Cardiac muscle cell (in vitro differentiated cells and primary cell): ENCODE data around the gene PPP1R9A. TPM values are rescaled to one million over a fixed set of nuclear protein-coding genes. Genes with fewer than 3 reads are reported as not detected.

ENCODE experiments used
- DNase-seq, 2 donors: peaks; one replicate each; pipeline versions ENCODE4 v3.0.0 to v3.0.0-alpha.2; 2010 to 2017; ENCODE audit warnings: low read depth in 1 of 2, low spot score in 1 of 2
- H3K27ac ChIP-seq: fragments of 200-600 bp; sonication (generic); 2 replicates; pipeline ENCODE4 v1.5.1; 2016
- H3K27me3 ChIP-seq: fragments of 200-600 bp; sonication (generic); 2 replicates; pipeline ENCODE4 v1.6.0; 2016; ENCODE audit warnings: control low read depth
- H3K36me3 ChIP-seq: fragments of 200-600 bp; sonication (generic); 2 replicates; pipeline ENCODE4 v1.5.1; 2016; ENCODE audit warnings: control low read depth
- H3K4me1 ChIP-seq: fragments of 200-600 bp; sonication (generic); 2 replicates; pipeline ENCODE4 v1.8.1; 2017; ENCODE audit warnings: low read depth, mild to moderate bottlenecking, mixed run types
- H3K4me3 ChIP-seq: fragments of 200-600 bp; sonication (generic); 2 replicates; pipeline ENCODE4 v1.5.1; 2016; ENCODE audit warnings: mild to moderate bottlenecking
- H3K9me3 ChIP-seq: fragments of 200-600 bp; sonication (generic); 2 replicates; pipeline ENCODE4 v1.5.1; 2017; ENCODE audit warnings: low read depth, mild to moderate bottlenecking, control low read depth
- polyA plus RNA-seq: library from polyadenylated mRNA; unstranded; fragments of >200 nt; fragmentation: Nextera tagmentation; extraction: Ambion mirVana; gene quantifications from 2 replicates; pipeline ENCODE4 v1.2.1, GENCODE V29; 2016
- total RNA-seq: library from RNA; depleted of rRNA; stranded (reverse); fragments of >200 nt; gene quantifications from 2 replicates; pipeline ENCODE4 v1.2.3, GENCODE V29; 2016
- TF ChIP-seq, protein P1 (sequence below): IDR thresholded peaks from 2 replicates; pipeline ENCODE4 v1.5.1; 2012; ENCODE audit warnings: low read depth, mild to moderate bottlenecking, low read length

Gene PPP1R9A
- total and polyA plus RNA-seq, 2 experiments from 2014 or later, result 21.4 to 41.5 TPM

DNA sequence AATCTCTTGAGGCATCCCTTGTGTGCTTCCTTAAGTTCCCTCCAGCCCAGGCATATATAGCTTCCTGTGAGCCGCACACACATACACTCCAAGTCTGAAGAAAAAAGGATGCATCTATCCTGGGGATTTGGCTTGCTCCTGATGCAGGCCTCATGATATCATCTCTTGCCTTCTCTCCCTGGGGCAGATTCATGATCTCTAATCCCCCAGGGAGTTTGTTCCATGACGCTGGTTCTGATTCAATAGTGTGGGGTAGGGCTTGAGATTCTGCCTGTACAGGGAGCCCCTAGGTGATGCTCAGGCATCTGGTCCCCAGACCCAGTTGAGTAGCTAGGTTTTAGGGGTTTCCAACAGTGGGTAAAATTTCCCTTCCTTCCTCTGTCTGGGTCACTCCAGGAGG lies 415.5 kb downstream of the PPP1R9A start:
- H3K27ac ChIP-seq, result no peak overlapping the region
- H3K27me3 ChIP-seq, result peaks cover 21% of the 10 kb centered on the region
- TF ChIP-seq, protein P1, sequence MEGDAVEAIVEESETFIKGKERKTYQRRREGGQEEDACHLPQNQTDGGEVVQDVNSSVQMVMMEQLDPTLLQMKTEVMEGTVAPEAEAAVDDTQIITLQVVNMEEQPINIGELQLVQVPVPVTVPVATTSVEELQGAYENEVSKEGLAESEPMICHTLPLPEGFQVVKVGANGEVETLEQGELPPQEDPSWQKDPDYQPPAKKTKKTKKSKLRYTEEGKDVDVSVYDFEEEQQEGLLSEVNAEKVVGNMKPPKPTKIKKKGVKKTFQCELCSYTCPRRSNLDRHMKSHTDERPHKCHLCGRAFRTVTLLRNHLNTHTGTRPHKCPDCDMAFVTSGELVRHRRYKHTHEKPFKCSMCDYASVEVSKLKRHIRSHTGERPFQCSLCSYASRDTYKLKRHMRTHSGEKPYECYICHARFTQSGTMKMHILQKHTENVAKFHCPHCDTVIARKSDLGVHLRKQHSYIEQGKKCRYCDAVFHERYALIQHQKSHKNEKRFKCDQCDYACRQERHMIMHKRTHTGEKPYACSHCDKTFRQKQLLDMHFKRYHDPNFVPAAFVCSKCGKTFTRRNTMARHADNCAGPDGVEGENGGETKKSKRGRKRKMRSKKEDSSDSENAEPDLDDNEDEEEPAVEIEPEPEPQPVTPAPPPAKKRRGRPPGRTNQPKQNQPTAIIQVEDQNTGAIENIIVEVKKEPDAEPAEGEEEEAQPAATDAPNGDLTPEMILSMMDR, result no peak
- no peaks in the 10 kb centered on the region for H3K36me3 ChIP-seq
- DNase-seq, result no peak
- H3K4me1 ChIP-seq, result no peaks in the 10 kb centered on the region
- H3K9me3 ChIP-seq, result no peaks in the 10 kb centered on the region
- no peak overlapping the region for H3K4me3 ChIP-seq

DNA sequence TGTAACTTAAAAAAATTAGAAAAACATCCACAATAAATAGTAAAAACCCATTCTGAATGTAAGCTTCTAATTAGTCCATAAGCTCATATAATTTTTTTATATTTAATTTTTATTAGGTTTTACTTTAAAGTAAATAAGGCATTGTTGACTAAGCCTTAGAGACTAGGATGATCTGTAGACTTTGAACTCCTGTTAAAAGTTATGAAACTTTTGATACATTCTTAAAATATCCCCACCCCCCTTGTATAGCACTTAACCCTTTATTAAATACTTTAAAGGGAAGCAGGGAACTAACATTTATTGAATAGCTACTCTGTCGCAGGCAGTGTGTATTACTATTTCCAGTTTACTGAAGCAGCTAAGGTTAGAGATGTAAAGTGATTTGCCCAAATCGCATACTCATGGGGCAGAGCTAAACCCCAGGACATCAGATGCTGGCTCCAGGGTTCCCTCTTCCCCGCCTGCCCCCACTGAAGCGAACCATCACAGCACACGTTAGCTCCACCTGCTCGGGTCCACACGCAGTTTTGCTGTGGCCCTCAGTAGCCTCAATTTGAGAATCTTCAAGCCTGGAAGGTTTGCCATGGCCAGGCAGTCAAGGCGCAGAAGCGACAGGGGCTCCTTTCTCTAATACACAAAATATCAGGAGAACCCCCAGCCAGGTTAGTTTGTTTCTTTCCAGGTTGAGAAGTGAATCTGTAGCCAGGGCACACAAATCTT lies 416.2 kb downstream of the PPP1R9A start:
- Histone ChIP-seq H3K4me3 (no peak overlapping the region), H3K36me3 (no peaks in the 10 kb centered on the region), H3K9me3 (no peaks in the 10 kb centered on the region), H3K27me3 (peaks cover 21% of the 10 kb centered on the region), H3K4me1 (no peaks in the 10 kb centered on the region), H3K27ac (no peak overlapping the region)
- DNase-seq, result no peak
- TF ChIP-seq, protein P1, result no peak

DNA sequence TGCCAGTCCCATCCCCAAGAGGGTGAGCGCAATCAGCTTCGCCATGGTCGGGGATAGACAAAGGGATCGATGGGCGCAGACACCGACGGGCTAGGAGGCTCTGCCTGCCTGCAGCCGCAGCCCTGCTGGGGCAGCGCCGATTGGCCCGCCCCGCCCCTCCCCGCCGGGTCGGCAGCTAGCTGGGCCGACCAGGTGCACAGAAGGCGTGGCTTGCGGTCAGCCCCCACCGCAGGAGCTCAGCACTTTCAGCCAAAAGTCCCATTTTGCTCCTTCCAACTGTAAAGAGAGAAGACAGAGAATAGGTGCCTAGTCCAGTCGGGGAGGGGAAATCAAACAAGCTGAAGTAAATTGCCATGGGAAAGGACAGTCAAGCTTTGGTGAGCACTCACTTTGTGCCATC lies 417.0 kb downstream of the PPP1R9A start, which contains the start of gene PON1:
Gene PON1 (minus strand): TSS at position 102 of the 400 bp plus-strand sequence. CDS start 57 bp downstream, at position 45.
- Histone ChIP-seq H3K27ac (no peak within 1 kb of the TSS), H3K4me3 (no peak within 1 kb of the TSS), H3K36me3 (no peaks in the 10 kb centered on the region), H3K4me1 (no peaks in the 10 kb centered on the region), H3K9me3 (no peaks in the 10 kb centered on the region), H3K27me3 (peaks cover 21% of the 10 kb centered on the region)
- DNase-seq, result no peak
- TF ChIP-seq, protein P1, result no peak

DNA sequence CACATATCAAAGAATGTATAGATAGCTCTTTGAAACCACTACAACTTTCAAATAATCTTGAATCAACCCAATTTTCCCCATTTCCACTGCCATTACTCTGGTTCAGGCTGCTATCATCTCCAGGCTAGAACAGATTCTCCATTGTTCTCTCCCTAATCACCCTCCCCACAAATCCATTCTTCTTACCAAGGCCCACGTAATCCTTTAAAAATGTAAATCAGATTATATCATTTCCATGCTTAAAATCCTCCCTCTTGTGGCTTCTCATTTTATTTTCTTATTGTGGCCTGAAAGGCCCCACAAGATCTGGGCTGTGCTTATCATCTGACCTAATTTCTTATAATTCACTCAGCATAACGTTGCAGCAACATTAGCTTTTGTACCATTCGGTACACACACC lies 420.0 kb downstream of the PPP1R9A start:
- Histone ChIP-seq H3K36me3 (no peaks in the 10 kb centered on the region), H3K27me3 (peaks cover 21% of the 10 kb centered on the region), H3K9me3 (no peaks in the 10 kb centered on the region), H3K27ac (no peak overlapping the region), H3K4me3 (no peak overlapping the region), H3K4me1 (no peaks in the 10 kb centered on the region)
- DNase-seq, result peak in 1 of 2 donors; percentile 72
- TF ChIP-seq, protein P1, result no peak

DNA sequence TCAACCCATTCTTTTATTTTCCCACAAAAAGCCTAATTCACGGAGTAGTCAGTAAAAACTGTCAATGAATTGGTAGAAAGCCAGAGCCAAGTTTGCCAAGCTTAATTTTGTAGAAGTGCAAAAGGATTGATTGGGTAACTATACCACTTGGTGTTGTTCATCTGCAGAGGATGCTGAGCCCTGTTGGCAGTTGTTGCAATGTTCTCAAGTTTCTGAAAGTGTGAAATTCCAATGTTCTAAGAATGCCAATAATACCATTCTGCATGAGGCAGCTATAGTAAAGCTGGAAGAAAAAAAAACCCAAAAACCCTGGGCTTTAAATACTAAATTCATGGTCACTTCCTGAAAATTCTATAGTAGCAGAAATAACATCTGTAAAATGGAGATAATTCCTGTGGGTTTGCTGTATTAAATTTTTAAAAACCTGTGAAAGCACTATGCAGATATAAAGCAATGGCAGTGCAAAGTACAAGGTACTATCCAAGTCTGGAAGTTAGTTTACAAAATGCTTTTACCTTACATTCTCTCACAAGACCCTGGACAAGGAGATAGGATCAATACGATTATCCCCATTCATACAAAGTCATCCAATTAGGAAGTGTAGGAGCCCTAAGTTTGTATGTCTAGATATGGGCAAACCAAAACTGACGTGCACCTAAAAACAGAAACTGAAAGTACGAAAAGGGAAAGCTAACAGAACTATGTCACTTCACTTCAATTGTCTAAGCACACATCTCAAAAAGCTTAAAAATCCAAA lies 423.0 kb downstream of the PPP1R9A start:
- DNase-seq, result peak in 1 of 2 donors; percentile 59
- TF ChIP-seq, protein P1, result no peak
- Histone ChIP-seq H3K27me3 (peaks cover 3% of the 10 kb centered on the region), H3K4me1 (no peaks in the 10 kb centered on the region), H3K9me3 (no peaks in the 10 kb centered on the region), H3K27ac (no peak overlapping the region), H3K36me3 (no peaks in the 10 kb centered on the region), H3K4me3 (no peak overlapping the region)
